Thyroid gland (tissue), 4 donors: ENCODE data around the gene ARHGAP24.

Source experiments
- POLR2A ChIP-seq, 2 donors: fragments of 450-650 bp; IDR thresholded peaks; one replicate each; pipeline ENCODE4 v1.6.1; 2017; ENCODE audit warnings: antibody characterized with exemption in 2 of 2, mild to moderate bottlenecking in 2 of 2, moderate library complexity in 1 of 2
- TF ChIP-seq, protein P1 (sequence below), 6 experiments: fragments of 200-600 bp in 3 of 6; fragments of 450-650 bp in 3 of 6; sonication (generic) in 3 of 6; IDR thresholded peaks; one replicate each; pipeline ENCODE4 v1.5.1; 2016 to 2019; ENCODE audit warnings: antibody characterized with exemption in 6 of 6, mild to moderate bottlenecking in 2 of 6, inconsistent platforms in 1 of 6, moderate library complexity in 1 of 6

- TF ChIP-seq, protein P1, sequence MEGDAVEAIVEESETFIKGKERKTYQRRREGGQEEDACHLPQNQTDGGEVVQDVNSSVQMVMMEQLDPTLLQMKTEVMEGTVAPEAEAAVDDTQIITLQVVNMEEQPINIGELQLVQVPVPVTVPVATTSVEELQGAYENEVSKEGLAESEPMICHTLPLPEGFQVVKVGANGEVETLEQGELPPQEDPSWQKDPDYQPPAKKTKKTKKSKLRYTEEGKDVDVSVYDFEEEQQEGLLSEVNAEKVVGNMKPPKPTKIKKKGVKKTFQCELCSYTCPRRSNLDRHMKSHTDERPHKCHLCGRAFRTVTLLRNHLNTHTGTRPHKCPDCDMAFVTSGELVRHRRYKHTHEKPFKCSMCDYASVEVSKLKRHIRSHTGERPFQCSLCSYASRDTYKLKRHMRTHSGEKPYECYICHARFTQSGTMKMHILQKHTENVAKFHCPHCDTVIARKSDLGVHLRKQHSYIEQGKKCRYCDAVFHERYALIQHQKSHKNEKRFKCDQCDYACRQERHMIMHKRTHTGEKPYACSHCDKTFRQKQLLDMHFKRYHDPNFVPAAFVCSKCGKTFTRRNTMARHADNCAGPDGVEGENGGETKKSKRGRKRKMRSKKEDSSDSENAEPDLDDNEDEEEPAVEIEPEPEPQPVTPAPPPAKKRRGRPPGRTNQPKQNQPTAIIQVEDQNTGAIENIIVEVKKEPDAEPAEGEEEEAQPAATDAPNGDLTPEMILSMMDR (IDR thresholded peaks at IDR 0.05) = no peak
- TF ChIP-seq POLR2A (IDR thresholded peaks at IDR 0.05) = no peak
These were observed 337.8 kb downstream of the ARHGAP24 start for GRCh38 chr4:85812776-85813175.
